NCI-H187 treated with DMSO at 0.1 percent for 48 hours (cell line): ENCODE measurements around the gene ANAPC7.
"Not testable (repeated sequence)": the region's sequence is repeated elsewhere in the genome, so short reads cannot be mapped to it uniquely, and the experiment has no call there.

ENCODE experiments used
- DNase-seq: peaks from one replicate; lab custom pipeline; 2025; lab: John Stamatoyannopoulos, UW

The ANAPC7 gene, protein sequence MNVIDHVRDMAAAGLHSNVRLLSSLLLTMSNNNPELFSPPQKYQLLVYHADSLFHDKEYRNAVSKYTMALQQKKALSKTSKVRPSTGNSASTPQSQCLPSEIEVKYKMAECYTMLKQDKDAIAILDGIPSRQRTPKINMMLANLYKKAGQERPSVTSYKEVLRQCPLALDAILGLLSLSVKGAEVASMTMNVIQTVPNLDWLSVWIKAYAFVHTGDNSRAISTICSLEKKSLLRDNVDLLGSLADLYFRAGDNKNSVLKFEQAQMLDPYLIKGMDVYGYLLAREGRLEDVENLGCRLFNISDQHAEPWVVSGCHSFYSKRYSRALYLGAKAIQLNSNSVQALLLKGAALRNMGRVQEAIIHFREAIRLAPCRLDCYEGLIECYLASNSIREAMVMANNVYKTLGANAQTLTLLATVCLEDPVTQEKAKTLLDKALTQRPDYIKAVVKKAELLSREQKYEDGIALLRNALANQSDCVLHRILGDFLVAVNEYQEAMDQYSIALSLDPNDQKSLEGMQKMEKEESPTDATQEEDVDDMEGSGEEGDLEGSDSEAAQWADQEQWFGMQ

DNA sequence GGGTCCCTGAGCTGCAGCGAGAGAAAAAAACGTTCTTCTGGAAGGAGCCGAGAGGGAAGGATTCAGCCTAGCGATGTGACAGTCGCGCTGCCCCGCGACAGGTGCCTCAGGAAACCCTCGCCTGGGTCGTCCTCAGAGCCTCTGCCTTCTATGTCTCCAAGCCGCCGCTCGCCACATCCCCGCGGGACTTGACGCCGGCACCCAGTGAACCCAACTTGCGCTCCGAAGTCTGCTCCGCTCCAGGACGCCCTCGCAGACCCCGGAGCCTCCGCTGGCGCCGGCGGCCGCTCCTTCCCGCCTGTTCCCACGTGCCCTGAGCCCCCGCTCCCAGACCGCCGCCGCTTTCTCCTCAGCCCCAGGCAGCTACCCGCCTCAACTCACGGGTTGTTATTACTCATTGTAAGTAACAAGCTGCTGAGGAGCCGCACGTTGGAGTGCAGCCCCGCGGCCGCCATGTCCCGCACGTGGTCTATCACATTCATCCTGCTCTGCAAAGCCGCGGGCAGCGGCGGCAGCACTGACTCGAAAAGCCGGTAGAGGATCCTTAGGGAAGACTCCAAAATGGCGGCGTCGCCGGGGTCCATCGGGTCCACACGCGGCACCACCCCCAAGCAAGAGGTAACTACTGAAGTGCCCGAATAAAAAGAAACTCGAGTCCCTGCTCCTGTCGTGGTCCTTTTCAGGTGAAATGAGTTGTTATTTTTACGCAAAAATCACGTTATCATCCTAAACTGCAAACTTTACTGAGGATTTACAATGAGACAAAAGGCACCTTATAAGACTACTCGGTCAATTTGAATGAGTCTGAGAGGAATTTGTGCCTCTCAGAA lies at the start of gene ANAPC7:
Gene ANAPC7 (minus strand): TSS at position 563 of the 830 bp plus-strand sequence. CDS start 81 bp downstream, at position 482.
- DNase-seq: peak; percentile 80

- DNase-seq: no peak
Measured at GRCh38 chr12:110451263-110451662, 47.8 kb upstream of the ANAPC7 start.

DNA sequence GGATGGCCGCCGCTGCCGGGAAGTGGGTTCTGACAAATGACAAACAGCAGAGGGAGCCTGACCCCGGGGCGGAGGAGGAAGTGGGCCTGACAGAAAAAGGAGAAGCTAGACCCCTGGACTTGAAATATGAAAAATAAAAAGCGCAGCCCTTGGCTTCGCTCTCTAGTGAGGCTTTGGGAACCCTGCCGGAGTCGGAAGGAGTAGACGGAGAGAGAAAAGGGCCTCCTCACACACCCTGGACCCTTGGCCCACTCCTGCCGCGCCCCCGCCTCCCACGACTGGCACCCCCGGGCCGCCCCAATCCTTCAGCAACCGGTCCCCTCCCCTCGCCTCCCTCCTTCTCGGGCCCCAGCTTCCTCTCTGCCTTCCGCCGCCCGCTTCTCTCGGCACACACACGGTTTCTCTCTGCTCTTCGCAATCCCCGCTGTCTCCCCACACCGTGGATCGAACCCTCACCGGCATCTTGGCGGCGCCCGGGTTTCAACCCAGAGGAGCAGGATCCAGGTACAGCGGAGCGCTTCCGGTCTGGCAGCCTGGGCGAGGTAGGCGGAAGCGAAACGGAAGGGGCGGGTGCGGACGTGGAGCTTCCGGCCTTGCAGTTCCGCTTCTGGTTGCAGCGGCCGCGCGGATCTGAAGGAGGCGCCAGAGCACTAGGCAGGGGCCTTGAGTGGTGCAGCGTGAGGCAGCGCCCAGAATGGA lies 46.4 kb upstream of the ANAPC7 start, which contains the start of gene ARPC3:
Gene ARPC3 (minus strand): TSS at position 539 of the 699 bp plus-strand sequence. CDS start 77 bp downstream, at position 462.
- DNase-seq: peak; percentile 84

DNA sequence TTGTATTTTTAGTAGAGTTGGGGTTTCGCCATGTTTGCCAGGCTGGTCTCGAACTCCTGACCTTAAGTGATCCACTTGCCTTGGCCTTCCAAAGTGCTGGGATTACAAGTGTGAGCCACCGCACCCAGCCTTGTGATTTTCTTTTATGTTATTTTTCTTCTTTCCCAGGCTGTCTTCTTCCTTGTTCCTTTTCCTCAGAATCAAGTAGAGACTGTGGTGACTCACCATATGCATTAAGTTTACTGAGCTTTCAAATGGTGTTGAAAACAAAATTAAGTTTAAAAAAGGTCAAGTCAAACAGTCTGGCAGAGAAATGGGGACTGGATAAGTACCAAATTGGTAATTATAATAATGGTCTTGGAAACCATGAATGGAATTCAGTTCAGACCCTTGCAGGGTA lies 40.9 kb upstream of the ANAPC7 start:
- no peak for DNase-seq

- no peak for DNase-seq
Measured at GRCh38 chr12:110436231-110436630, 32.7 kb upstream of the ANAPC7 start.

GRCh38 chr12:110431957-110432587 lies 28.6 kb upstream of the ANAPC7 start:
- DNase-seq: no peak

- DNase-seq: not testable (repeated sequence)
Measured at GRCh38 chr12:110429676-110430075, 26.2 kb upstream of the ANAPC7 start.

GRCh38 chr12:110426406-110426805 lies 22.9 kb upstream of the ANAPC7 start:
- DNase-seq: no peak

GRCh38 chr12:110424237-110424636 lies 20.7 kb upstream of the ANAPC7 start:
- no peak for DNase-seq

DNA sequence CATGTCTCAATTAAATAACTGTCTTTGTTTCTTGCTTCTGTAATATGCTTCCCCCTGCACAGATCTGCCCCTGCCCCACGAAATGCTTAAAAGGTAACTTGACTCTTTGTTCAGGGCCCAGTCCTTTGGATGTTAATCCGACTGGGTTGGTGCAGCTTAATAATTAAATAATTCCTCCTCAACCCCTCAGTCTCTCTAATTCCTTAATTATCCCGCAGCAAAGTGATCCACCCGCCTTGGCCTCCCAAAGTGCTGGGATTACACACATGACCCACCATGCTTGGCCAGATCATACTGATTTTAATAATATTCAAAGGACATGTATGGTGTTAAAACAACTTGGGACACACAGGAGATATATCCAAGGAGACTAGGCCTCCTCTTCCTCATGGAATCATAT lies 18.2 kb upstream of the ANAPC7 start:
- DNase-seq: no peak

DNA sequence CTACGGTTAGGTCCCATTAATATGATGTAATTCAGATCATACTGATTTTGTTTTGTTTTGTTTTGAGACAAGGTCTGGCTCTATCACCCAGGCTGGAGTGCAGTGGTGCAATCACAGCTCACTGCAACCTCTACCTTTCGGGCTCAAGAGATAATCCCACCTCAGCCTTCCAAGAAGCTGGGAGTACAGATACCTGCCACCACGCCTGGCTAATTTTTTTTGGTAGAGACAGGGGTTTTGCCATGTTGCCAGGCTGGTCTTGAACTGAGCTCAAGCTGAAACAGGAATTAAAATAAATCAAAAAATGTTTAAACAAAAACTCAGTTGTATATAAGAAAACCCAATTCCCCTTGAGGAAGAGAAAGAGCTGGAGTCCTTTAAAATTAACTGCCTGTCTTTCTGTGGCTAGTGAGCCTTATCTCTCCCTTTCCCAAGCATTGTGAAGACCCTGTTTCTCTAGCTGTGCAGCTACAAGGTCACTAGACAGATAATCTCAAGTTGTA lies 17.7 kb upstream of the ANAPC7 start:
- no peak for DNase-seq

DNA sequence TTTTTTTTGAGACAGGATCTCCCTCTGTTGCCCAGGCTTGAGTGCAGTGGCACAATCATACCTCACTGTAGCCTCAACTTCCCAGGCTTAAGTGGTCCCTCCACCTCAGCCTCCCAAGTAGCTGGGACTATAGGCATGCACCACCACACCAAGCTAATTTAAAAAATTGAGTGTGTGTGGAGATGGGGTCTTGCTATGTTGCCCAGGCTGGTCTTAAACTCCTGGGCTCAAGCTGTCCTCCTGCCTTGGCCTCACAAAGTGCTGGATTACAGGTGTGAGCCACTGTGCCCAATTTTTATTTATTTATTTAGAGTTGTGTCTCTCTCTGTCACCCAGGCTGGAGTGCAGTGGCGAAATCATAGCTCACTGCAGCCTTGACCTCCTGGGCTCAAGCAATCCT lies 17.1 kb upstream of the ANAPC7 start:
- not testable (repeated sequence) for DNase-seq

DNA sequence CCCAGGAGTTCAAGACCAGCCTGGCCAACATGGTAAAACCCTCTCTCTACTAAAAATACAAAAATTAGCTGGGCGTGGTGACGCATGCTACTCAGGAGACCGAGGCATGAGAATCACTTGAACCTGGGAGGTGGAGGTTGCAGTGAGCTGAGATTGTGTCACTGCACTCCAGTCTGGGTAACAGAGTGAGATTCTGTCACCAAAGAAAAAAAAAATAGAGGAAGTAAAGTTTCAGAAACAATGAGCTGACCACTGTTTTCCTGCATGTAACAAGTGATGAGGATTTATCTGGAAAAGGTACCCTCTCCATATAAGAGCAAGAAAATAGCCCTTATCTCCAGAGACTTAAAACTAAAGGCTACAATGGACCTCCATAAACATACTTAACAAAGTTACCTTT lies 13.6 kb upstream of the ANAPC7 start:
- DNase-seq: not testable (repeated sequence)

DNA sequence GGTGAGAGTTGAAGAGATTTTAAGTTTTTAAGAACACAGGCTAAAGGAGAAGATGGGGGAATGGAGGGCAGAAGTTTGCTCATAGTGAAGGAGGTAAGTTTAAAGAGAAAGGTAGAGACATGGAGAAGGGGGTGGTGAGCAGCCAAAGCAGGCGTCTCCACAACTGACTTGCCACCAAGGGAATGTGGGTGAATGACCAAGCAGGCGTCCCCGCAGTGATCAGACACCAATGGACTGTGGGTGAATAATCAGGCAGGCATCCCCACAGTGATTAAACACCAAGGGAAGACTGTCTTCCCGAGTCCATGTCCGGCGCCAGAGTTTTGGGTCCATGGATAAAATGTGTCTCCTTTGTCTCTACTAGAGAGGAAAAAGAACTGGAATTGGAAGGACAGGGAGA lies 6.6 kb upstream of the ANAPC7 start:
- not testable (repeated sequence) for DNase-seq

DNA sequence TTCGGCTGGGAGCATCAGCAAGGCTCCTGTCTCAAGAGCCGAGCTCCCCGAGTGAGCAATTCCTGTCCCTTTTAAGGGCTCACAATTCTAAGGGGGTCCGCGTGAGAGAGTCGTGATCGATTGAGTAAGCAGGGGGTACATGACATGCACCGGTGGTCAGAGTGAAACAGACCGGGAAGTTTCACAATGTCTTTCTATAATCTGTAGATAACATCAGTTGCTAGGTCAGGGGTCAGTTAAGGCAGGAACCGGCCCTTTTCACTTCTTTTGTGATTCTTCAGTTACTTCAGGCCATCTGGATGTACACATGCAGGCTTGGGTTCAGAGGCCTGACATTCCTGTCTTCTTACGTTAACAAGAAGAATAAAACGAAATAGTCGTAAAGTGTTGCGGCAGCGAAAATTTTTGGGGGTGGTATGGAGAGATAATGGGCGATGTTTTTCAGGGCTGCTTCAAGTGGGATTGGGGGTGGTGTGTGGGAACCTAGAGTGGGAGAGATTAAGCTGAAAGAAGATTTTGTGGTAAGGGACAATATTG lies 1.7 kb upstream of the ANAPC7 start:
- DNase-seq: not testable (repeated sequence)

DNA sequence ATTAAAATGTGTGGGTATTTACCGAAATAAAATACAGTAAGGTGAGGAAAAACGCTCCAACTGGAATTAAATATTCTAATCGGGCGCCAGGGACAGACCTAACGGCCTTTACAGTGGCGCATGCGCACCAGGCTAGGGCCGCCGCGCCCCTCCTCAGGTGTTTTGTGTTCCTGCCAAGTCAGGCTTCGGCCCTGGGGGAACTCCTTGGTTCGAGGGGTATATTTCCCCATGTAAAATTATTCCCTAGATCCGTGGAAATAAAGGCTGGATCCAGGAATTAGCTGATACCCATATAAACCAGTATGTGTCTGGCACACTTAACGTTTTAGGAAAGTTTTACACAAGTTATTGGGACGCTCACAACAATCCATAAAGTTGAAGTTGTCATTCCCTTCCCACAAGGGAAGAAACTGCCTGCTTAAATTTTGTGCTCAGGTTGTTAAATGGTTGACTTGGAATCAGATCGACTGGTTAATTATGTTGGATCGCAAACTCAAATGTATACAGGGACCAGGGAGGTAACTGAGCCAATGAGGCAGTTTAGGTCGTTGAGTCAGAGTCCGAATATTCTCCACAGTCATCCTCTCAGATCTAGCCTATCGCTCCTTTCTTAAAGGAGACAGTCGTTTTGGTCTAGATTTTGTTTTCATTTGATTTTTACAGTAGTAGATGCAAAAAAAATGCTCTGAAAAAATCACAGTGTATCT lies 621 bp upstream of the ANAPC7 start:
- peak; percentile 46 for DNase-seq

DNA sequence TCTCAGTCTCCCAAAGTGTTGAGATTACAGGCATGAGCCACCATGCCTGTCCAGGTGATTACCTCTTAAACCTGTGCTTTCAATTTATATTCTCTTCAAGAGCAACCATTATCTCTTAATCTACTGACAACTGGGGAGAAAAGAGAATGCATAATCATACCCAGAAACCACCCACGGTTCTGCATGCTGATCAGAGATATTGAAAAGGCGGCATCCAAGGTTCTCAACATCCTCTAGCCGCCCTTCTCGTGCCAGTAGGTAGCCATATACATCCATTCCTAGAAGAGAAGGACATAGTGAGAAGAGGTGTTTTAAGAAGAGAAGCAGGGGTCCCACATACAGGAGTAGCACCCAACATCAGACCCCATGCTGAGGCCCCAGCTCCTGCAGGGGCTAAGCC lies 20.8 kb downstream of the ANAPC7 start:
- no peak for DNase-seq

DNA sequence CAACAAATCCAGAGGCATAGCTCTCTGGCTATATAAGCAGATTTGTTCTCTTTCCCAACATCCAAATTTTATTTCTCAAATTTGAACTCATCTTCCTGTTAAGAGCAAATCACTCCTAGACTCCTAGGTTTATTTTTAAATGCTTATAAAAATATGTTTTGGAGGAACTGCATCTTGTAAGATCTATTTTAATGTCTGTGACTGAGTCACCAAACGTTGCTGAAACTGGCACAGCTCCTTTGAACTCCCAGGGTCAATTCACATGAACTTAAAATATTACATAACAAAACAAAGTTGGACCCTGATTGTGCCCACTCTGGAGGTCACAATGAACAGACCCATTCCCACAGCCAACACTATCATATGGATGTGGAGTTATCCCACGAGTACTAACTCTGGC lies 23.9 kb downstream of the ANAPC7 start:
- DNase-seq: no peak

GRCh38 chr12:110379197-110379596 lies 24.3 kb downstream of the ANAPC7 start:
- no peak for DNase-seq

GRCh38 chr12:110378131-110378790 lies 25.2 kb downstream of the ANAPC7 start:
- DNase-seq: not testable (repeated sequence)
